SKM-1 (cell line): Measurements from ENCODE around the gene DMD.
"Not testable (repeated sequence)": the region's sequence is repeated elsewhere in the genome, so short reads cannot be mapped to it uniquely, and the experiment has no call there.

Experiments
- DNase-seq: peaks from one replicate; lab custom pipeline; 2025; ENCODE audit not compliant: unreplicated experiment; lab: John Stamatoyannopoulos, UW

Gene DMD

GRCh38 chrX:33156152-33156726, 55.1 kb downstream of the DMD start:
- DNase-seq: no peak

- DNase-seq: no peak
These were observed 61.8 kb downstream of the DMD start for GRCh38 chrX:33149580-33149979.

- DNase-seq: no peak
These were observed 62.3 kb downstream of the DMD start for GRCh38 chrX:33149085-33149484.

GRCh38 chrX:33142331-33142730, 69.0 kb downstream of the DMD start:
- DNase-seq: no peak

- DNase-seq: no peak
These were observed 72.6 kb downstream of the DMD start for GRCh38 chrX:33138677-33139249.

GRCh38 chrX:33134164-33134563, 77.2 kb downstream of the DMD start:
- DNase-seq: no peak

GRCh38 chrX:33133320-33133719, 78.0 kb downstream of the DMD start:
- DNase-seq: no peak

- no peak for DNase-seq
These were observed 78.8 kb downstream of the DMD start for GRCh38 chrX:33132569-33132968.

GRCh38 chrX:33129607-33130006, 81.7 kb downstream of the DMD start:
- DNase-seq: no peak

- DNase-seq: no peak
These were observed 83.1 kb downstream of the DMD start for GRCh38 chrX:33128048-33128805.

- DNase-seq: no peak
These were observed 84.9 kb downstream of the DMD start for GRCh38 chrX:33126469-33126868.

- no peak for DNase-seq
These were observed 101.5 kb downstream of the DMD start for GRCh38 chrX:33109858-33110257.

GRCh38 chrX:33106737-33107136, 104.6 kb downstream of the DMD start:
- no peak for DNase-seq

GRCh38 chrX:33095079-33095478, 116.3 kb downstream of the DMD start:
- DNase-seq: no peak

- no peak for DNase-seq
These were observed 123.9 kb downstream of the DMD start for GRCh38 chrX:33087411-33087810.

GRCh38 chrX:33086886-33087285, 124.5 kb downstream of the DMD start:
- no peak for DNase-seq

GRCh38 chrX:33082371-33082770, 129.0 kb downstream of the DMD start:
- DNase-seq: no peak

- no peak for DNase-seq
These were observed 133.1 kb downstream of the DMD start for GRCh38 chrX:33078273-33078672.

GRCh38 chrX:33073660-33074059, 137.7 kb downstream of the DMD start:
- not testable (repeated sequence) for DNase-seq

GRCh38 chrX:33065415-33065814, 145.9 kb downstream of the DMD start:
- DNase-seq: no peak

GRCh38 chrX:33062041-33062440, 149.3 kb downstream of the DMD start:
- DNase-seq: no peak

- no peak for DNase-seq
These were observed 158.3 kb downstream of the DMD start for GRCh38 chrX:33053001-33053400.

GRCh38 chrX:33045882-33046281, 165.5 kb downstream of the DMD start:
- no peak for DNase-seq
